GM23248 (cell line): ENCODE results near the gene G6PC3. TPM values are rescaled to one million over a fixed set of nuclear protein-coding genes. Genes with fewer than 3 reads are reported as not detected.

Source experiments
- DNase-seq: peaks from one replicate; pipeline ENCODE4 v3.0.0-alpha.2; 2015
- H2AFZ ChIP-seq: fragments of 200-600 bp; sonication (generic); 2 replicates; pipeline ENCODE4 v1.6.1; 2016; ENCODE audit warnings: antibody characterized with exemption
- H3F3A ChIP-seq: fragments of 200-600 bp; sonication (generic); 2 replicates; pipeline ENCODE4 v1.6.1; 2016; ENCODE audit warnings: mild to moderate bottlenecking, antibody characterized with exemption, mixed run types; ENCODE audit not compliant: insufficient read depth
- H3K27ac ChIP-seq: fragments of 200-600 bp; sonication (generic); 2 replicates; pipeline ENCODE4 v1.5.1; 2016; ENCODE audit warnings: mild to moderate bottlenecking
- H3K27me3 ChIP-seq: fragments of 200-600 bp; sonication (generic); replicated peaks from 2 replicates; pipeline ENCODE4 v1.6.1; 2016; ENCODE audit warnings: mild to moderate bottlenecking; ENCODE audit not compliant: insufficient read depth
- H3K36me3 ChIP-seq: fragments of 200-600 bp; sonication (generic); 2 replicates; pipeline ENCODE4 v1.6.1; 2016; ENCODE audit warnings: low read depth, mild to moderate bottlenecking
- H3K4me1 ChIP-seq: fragments of 200-600 bp; sonication (generic); 2 replicates; pipeline ENCODE4 v1.6.1; 2016; ENCODE audit warnings: mild to moderate bottlenecking; ENCODE audit not compliant: insufficient read depth
- H3K4me2 ChIP-seq: fragments of 200-600 bp; sonication (generic); one replicate; pipeline ENCODE4 v1.6.1; 2016; ENCODE audit warnings: mild to moderate bottlenecking; ENCODE audit not compliant: unreplicated experiment
- H3K4me3 ChIP-seq: fragments of 200-600 bp; sonication (generic); 2 replicates; pipeline ENCODE4 v1.5.1; 2016; ENCODE audit warnings: mild to moderate bottlenecking
- H3K79me2 ChIP-seq: fragments of 200-600 bp; sonication (generic); 2 replicates; pipeline ENCODE4 v1.6.1; 2016; ENCODE audit warnings: mild to moderate bottlenecking; ENCODE audit not compliant: insufficient read depth
- H3K9ac ChIP-seq: fragments of 200-600 bp; sonication (generic); 2 replicates; pipeline ENCODE4 v1.6.1; 2016; ENCODE audit warnings: mild to moderate bottlenecking
- H3K9me2 ChIP-seq: fragments of 200-600 bp; sonication (generic); 2 replicates; pipeline ENCODE4 v1.6.1; 2016; ENCODE audit warnings: mixed run types, mild to moderate bottlenecking, moderate library complexity; ENCODE audit not compliant: insufficient read depth
- H3K9me3 ChIP-seq: fragments of 200-600 bp; sonication (generic); one replicate; pipeline ENCODE4 v1.6.1; 2017; ENCODE audit warnings: low read depth
- H4K20me1 ChIP-seq: fragments of 200-600 bp; sonication (generic); 2 replicates; pipeline ENCODE4 v1.6.0; 2016; ENCODE audit not compliant: insufficient read depth
- EZH2 ChIP-seq: fragments of 200-600 bp; sonication (generic); IDR thresholded peaks from 2 replicates; pipeline ENCODE4 v1.6.1; 2018; ENCODE audit warnings: antibody characterized with exemption, mild to moderate bottlenecking; ENCODE audit not compliant: insufficient read depth, poor library complexity, severe bottlenecking
- EZH2phosphoT487 ChIP-seq: fragments of 200-600 bp; sonication (generic); IDR thresholded peaks from 2 replicates; pipeline ENCODE4 v1.6.1; 2018; ENCODE audit warnings: antibody characterized with exemption, moderate library complexity, mild to moderate bottlenecking, low read depth; ENCODE audit not compliant: insufficient read depth
- WGBS, 2 experiments: methylation state at CpG; one replicate each; pipeline ENCODE4 v1.1.6; 2015 to 2017; ENCODE audit warnings: low lambda C conversion rate in 2 of 2, low coverage in 1 of 2; ENCODE audit errors: missing lambda C conversion rate in 2 of 2; 5-methylcytosine and 5-hydroxymethylcytosine counted together
- in situ Hi-C: fragments of 300-500 bp; cut with MboI; formaldehyde crosslinking; loops from 2 replicates; pipeline ENCODE4 v1.15.0; 2020
- polyA plus RNA-seq: library from polyadenylated mRNA; unstranded; fragments of >200 nt; fragmentation: Nextera tagmentation; extraction: Ambion mirVana; gene quantifications from 2 replicates; pipeline ENCODE4 v1.2.1, GENCODE V29; 2016
- total RNA-seq: library from RNA; depleted of rRNA; stranded (reverse); fragments of >200 nt; shearing (Covaris generic); gene quantifications from 2 replicates; pipeline ENCODE4 v1.2.3, GENCODE V29; 2014

Gene G6PC3
- total and polyA plus RNA-seq, 2 experiments from 2014 or later: 68.5 to 128 TPM

GRCh38 chr17:44115585-44116415 lies 45.3 kb downstream of the G6PC3 start:
- no peaks in the 10 kb centered on the region for H4K20me1 ChIP-seq
- peaks cover 7% of the 10 kb centered on the region for H3K4me1 ChIP-seq
- no peak overlapping the region for H3K27ac ChIP-seq

GRCh38 chr17:44117351-44117750 lies 46.8 kb downstream of the G6PC3 start:
- Histone ChIP-seq H3K9me2 (no peaks in the 10 kb centered on the region), H3K79me2 (peaks cover 76% of the 10 kb centered on the region), H3K9ac (no peak overlapping the region), H4K20me1 (no peaks in the 10 kb centered on the region), H3K27ac (no peak overlapping the region), H2AFZ (no peak overlapping the region), H3K4me2 (no peak overlapping the region), H3K27me3 (no peaks in the 10 kb centered on the region), H3F3A (no peaks in the 10 kb centered on the region), H3K36me3 (no peaks in the 10 kb centered on the region), H3K4me1 (peaks cover 11% of the 10 kb centered on the region), H3K9me3 (no peaks in the 10 kb centered on the region), H3K4me3 (no peak overlapping the region)
- in situ Hi-C loops: no loop called here
- WGBS, 2 experiments: 82 to 85% methylated on average over 5 to 18 of the region's 18 CpGs
- no peak for TF ChIP-seq EZH2phosphoT487
- TF ChIP-seq EZH2: no peak
- DNase-seq: no peak

More at GRCh38 chr17:44115585-44116415, 45.3 kb downstream of the G6PC3 start:
- H2AFZ ChIP-seq: no peak overlapping the region
- H3K27me3 ChIP-seq: no peaks in the 10 kb centered on the region
- H3K9me2 ChIP-seq: no peaks in the 10 kb centered on the region
- in situ Hi-C loops: no loop called here
- no peak overlapping the region for H3K4me2 ChIP-seq
- H3K9ac ChIP-seq: no peak overlapping the region
- WGBS, 2 experiments: 51 to 57% methylated on average over 11 of the region's 11 CpGs
- DNase-seq: peak; percentile 66
- H3K9me3 ChIP-seq: no peaks in the 10 kb centered on the region
- H3K4me3 ChIP-seq: no peak overlapping the region
- peaks cover 64% of the 10 kb centered on the region for H3K79me2 ChIP-seq
- no peaks in the 10 kb centered on the region for H3K36me3 ChIP-seq
- 0 out of 2 replicates have a peak, but pooled peaks cover 5% of the 10 kb centered on the region for H3F3A ChIP-seq
- TF ChIP-seq EZH2 (no peak), EZH2phosphoT487 (no peak)

GRCh38 chr17:44118427-44119050 lies 48.0 kb downstream of the G6PC3 start:
- H3F3A ChIP-seq: no peaks in the 10 kb centered on the region
- no peak for DNase-seq
- no peak overlapping the region for H3K4me3 ChIP-seq
- peaks cover 84% of the 10 kb centered on the region for H3K79me2 ChIP-seq
- no peaks in the 10 kb centered on the region for H3K9me2 ChIP-seq
- H3K27ac ChIP-seq: no peak overlapping the region
- no peaks in the 10 kb centered on the region for H4K20me1 ChIP-seq
- H3K9me3 ChIP-seq: no peaks in the 10 kb centered on the region
- peaks cover 14% of the 10 kb centered on the region for H3K4me1 ChIP-seq
- no peak overlapping the region for H3K4me2 ChIP-seq
- no peak overlapping the region for H2AFZ ChIP-seq
- 54 to 55% methylated on average over 10 of the region's 10 CpGs for WGBS, 2 experiments
- H3K27me3 ChIP-seq: no peaks in the 10 kb centered on the region
- no peak overlapping the region for H3K9ac ChIP-seq
- H3K36me3 ChIP-seq: no peaks in the 10 kb centered on the region
- TF ChIP-seq EZH2phosphoT487 (no peak), EZH2 (no peak)
- in situ Hi-C loops: no loop called here

- H3F3A ChIP-seq: no peaks in the 10 kb centered on the region
- in situ Hi-C loops: no loop called here
Observed at GRCh38 chr17:44119062-44119461, 48.5 kb downstream of the G6PC3 start.

More at GRCh38 chr17:44119062-44119461, 48.5 kb downstream of the G6PC3 start:
- Histone ChIP-seq H3K27me3 (no peaks in the 10 kb centered on the region), H3K4me3 (no peak overlapping the region), H3K79me2 (peaks cover 84% of the 10 kb centered on the region), H3K9me3 (no peaks in the 10 kb centered on the region), H3K4me2 (no peak overlapping the region), H2AFZ (no peak overlapping the region), H3K9ac (no peak overlapping the region), H3K36me3 (no peaks in the 10 kb centered on the region), H3K27ac (no peak overlapping the region), H4K20me1 (no peaks in the 10 kb centered on the region), H3K9me2 (no peaks in the 10 kb centered on the region), H3K4me1 (peaks cover 14% of the 10 kb centered on the region)
- 68 to 69% methylated on average over 5 of the region's 5 CpGs for WGBS, 2 experiments
- TF ChIP-seq EZH2 (no peak), EZH2phosphoT487 (no peak)
- DNase-seq: no peak
